ENCODE data around the gene DLG1. TPM values are rescaled to one million over a fixed set of nuclear protein-coding genes. Genes with fewer than 3 reads are reported as not detected.

DLG1 gene
- total RNA-seq, 1 donor from 2014 or later = 115 TPM

DNA sequence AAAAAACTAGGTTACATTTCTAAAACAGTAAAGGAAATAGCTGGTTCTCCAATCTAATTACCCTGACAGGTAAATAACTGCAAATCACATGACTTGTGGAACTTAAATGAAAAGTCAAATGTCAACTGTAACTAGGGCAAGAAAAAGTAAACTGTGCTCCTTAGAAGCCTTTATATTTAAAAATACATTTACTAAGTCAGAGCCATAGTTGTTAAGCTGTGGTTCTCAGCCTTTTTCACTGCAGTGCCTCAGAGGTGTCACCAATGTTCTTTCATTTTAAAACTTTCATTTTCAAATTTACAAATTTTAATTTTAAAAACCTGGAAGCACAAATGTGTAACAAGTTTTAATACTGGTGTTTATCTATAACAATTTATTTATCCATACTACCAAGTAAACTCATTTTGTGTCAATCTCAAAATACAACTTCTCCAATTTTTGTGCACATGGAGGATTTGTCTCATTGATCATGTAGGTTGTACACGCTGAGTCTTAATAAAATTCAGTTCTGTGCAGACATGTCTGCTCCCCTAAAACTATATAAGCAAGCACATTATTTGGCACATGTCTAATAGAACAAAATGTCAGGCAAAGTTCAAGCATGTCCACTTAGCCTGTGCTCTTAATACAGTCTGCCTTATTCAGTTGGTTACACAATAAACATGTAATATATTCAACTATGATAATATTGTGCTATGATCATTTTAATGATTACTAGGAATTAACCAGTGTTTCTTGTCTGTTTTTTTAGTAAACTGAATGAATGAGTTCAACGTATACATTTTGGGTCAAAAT is 70.4 kb downstream of the DLG1 start:
- intact Hi-C loops (cut with DNase I) = no loop called here
- H3K4me3 ChIP-seq = no peak overlapping the region
- TF ChIP-seq POLR2AphosphoS5 (IDR thresholded peaks at IDR 0.05; ENCODE audit: insufficient read depth in 1 of 2, low read depth in 1 of 2) = no peak
- TF ChIP-seq CTCF (IDR thresholded peaks at IDR 0.05) = no peak
- TF ChIP-seq POLR2A (IDR thresholded peaks at IDR 0.05) = no peak
- no peaks in the 10 kb centered on the region for H3K9me3 ChIP-seq
- H3K27me3 ChIP-seq = no peaks in the 10 kb centered on the region
- DNase-seq (ENCODE audit: extremely low spot score in 2 of 2) = no peak
- no peaks in the 10 kb centered on the region for H3K36me3 ChIP-seq
- H3K4me1 ChIP-seq = peaks cover 7% of the 10 kb centered on the region
- no peak overlapping the region for H3K27ac ChIP-seq

GRCh38 chr3:197226179-197226578 is 72.2 kb downstream of the DLG1 start:
- intact Hi-C loops (cut with DNase I) = no loop called here
- H3K4me3 ChIP-seq = no peak overlapping the region
- H3K27ac ChIP-seq = no peak overlapping the region
- H3K36me3 ChIP-seq = no peaks in the 10 kb centered on the region
- TF ChIP-seq POLR2A (IDR thresholded peaks at IDR 0.05) = no peak
- no peak for TF ChIP-seq POLR2AphosphoS5 (IDR thresholded peaks at IDR 0.05; ENCODE audit: insufficient read depth in 1 of 2, low read depth in 1 of 2)
- TF ChIP-seq CTCF (IDR thresholded peaks at IDR 0.05) = no peak
- H3K9me3 ChIP-seq = no peaks in the 10 kb centered on the region
- DNase-seq (ENCODE audit: extremely low spot score in 2 of 2) = no peak
- H3K27me3 ChIP-seq = no peaks in the 10 kb centered on the region
- H3K4me1 ChIP-seq = peaks cover 20% of the 10 kb centered on the region

DNA sequence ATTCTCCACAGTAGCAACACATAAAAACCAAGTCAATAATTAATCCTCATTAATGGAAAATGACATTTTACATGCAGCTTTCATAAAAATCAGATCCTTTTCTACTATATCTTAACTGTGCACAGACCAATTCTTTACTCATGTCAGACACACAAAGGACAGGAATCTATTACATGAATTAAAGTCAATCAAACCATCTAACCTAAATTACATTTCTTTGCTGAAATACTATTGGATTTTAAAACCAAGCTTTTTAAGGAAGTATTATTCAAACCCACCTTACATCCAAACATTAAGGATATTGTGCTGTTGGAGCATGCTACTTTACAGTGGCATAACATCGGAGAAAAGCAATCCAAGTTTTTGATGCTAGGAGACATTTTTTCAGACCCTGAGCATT is 72.8 kb downstream of the DLG1 start:
- Histone ChIP-seq H3K9me3 (no peaks in the 10 kb centered on the region), H3K27me3 (no peaks in the 10 kb centered on the region), H3K4me3 (no peak overlapping the region), H3K4me1 (peaks cover 20% of the 10 kb centered on the region), H3K36me3 (no peaks in the 10 kb centered on the region), H3K27ac (no peak overlapping the region)
- TF ChIP-seq POLR2A (IDR thresholded peaks at IDR 0.05) (no peak), POLR2AphosphoS5 (IDR thresholded peaks at IDR 0.05; ENCODE audit: insufficient read depth in 1 of 2, low read depth in 1 of 2) (no peak), CTCF (IDR thresholded peaks at IDR 0.05) (no peak)
- no peak for DNase-seq (ENCODE audit: extremely low spot score in 2 of 2)
- intact Hi-C loops (cut with DNase I) = no loop called here

DNA sequence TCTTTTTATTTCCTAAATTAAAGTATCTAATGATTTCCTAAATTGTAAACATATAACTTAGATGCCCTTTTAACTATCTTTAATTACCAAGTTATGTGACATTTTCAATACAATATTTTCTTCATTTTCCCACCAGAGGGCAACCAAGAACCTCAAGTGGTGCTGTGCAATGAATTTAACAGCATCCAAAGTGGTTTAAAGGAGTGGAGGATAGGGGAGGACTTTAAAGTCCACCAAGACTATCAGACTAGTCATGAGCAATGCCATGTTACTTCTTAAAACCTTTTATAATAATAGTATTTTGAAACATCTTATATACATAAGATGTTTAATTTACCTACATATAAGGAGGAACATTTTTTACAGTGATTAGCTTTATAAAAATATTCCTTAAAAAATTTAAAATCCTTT is 74.4 kb downstream of the DLG1 start:
- Histone ChIP-seq H3K27me3 (no peaks in the 10 kb centered on the region), H3K27ac (no peak overlapping the region), H3K4me1 (peaks cover 25% of the 10 kb centered on the region), H3K9me3 (no peaks in the 10 kb centered on the region), H3K4me3 (no peak overlapping the region), H3K36me3 (no peaks in the 10 kb centered on the region)
- DNase-seq (ENCODE audit: extremely low spot score in 2 of 2) = no peak
- intact Hi-C loops (cut with DNase I) = no loop called here
- TF ChIP-seq POLR2AphosphoS5 (IDR thresholded peaks at IDR 0.05; ENCODE audit: insufficient read depth in 1 of 2, low read depth in 1 of 2) (no peak), CTCF (IDR thresholded peaks at IDR 0.05) (peak in 2 of 3 experiments; percentile 22 to 43), POLR2A (IDR thresholded peaks at IDR 0.05) (no peak)

- Histone ChIP-seq H3K9me3 (no peaks in the 10 kb centered on the region), H3K4me3 (no peak overlapping the region), H3K4me1 (peaks cover 25% of the 10 kb centered on the region), H3K27ac (no peak overlapping the region), H3K36me3 (no peaks in the 10 kb centered on the region), H3K27me3 (no peaks in the 10 kb centered on the region)
- TF ChIP-seq POLR2AphosphoS5 (IDR thresholded peaks at IDR 0.05; ENCODE audit: insufficient read depth in 1 of 2, low read depth in 1 of 2) (no peak), CTCF (IDR thresholded peaks at IDR 0.05) (no peak), POLR2A (IDR thresholded peaks at IDR 0.05) (no peak)
- intact Hi-C loops (cut with DNase I) = no loop called here
- DNase-seq (ENCODE audit: extremely low spot score in 2 of 2) = no peak
These were observed 75.5 kb downstream of the DLG1 start for GRCh38 chr3:197222937-197223370.
